NT2/D1 (cell line): Measurements from ENCODE around the gene PANK2.

Source experiments
- SUZ12 ChIP-seq: IDR thresholded peaks from 2 replicates; pipeline ENCODE4 v1.6.1; 2011; ENCODE audit not compliant: insufficient read length, insufficient read depth; ENCODE audit errors: extremely low read depth
- ZNF274 ChIP-seq: IDR thresholded peaks from 2 replicates; pipeline ENCODE4 v1.6.1; 2011; ENCODE audit warnings: mild to moderate bottlenecking, low read depth, low read length

DNA sequence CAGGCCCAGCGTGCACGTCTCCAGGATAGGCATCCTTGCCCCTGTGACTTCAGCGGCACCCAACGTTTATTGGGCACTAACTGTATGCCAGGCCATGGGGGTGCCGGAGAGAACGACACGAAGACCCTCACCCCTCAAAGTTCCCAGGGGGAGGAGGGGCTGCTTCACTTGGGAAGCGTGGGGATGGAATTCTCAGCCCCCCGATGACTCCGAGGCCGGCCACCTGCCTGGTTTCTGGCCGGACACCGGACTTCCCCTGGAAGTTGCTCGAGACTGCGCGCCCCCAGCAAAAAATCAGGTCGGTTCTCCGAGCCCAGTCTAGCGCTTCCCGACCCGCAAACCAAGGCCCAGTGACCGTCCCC, 42.8 kb upstream of the PANK2 start:
- no peak for TF ChIP-seq SUZ12
- no peak for TF ChIP-seq ZNF274
